SU-DHL-6 (cell line): ENCODE data around the gene PRDM16.

ENCODE experiments used
- H2AFZ ChIP-seq: fragments of 200-600 bp; sonication (generic); 2 replicates; pipeline ENCODE4 v1.6.1; 2014; ENCODE audit warnings: low read depth, mild to moderate bottlenecking, moderate library complexity, mixed read lengths, antibody characterized with exemption, low read length; ENCODE audit not compliant: severe bottlenecking
- H3F3A ChIP-seq: fragments of 200-600 bp; shearing (Covaris generic); 2 replicates; pipeline ENCODE4 v1.6.0; 2016; ENCODE audit warnings: antibody characterized with exemption, mild to moderate bottlenecking; ENCODE audit not compliant: insufficient read depth
- H3K27ac ChIP-seq: fragments of 200-600 bp; sonication (generic); 2 replicates; pipeline ENCODE4 v1.5.1; 2016; ENCODE audit warnings: low read depth, mild to moderate bottlenecking, low read length, moderate library complexity, mixed read lengths
- H3K27me3 ChIP-seq: fragments of 200-600 bp; sonication (generic), shearing (Covaris generic); 2 replicates; pipeline ENCODE4 v1.6.0; 2014; ENCODE audit warnings: mild to moderate bottlenecking, low read length
- H3K36me3 ChIP-seq: fragments of 200-600 bp; sonication (generic); 2 replicates; pipeline ENCODE4 v1.6.1; 2014; ENCODE audit warnings: mild to moderate bottlenecking, low read length, mixed read lengths
- H3K4me2 ChIP-seq: fragments of 300-600, 200-600 bp; shearing (Covaris generic), sonication (generic); 2 replicates; pipeline ENCODE4 v1.6.0; 2014; ENCODE audit warnings: low read length, low read depth, mild to moderate bottlenecking; ENCODE audit not compliant: poor library complexity, severe bottlenecking
- H3K4me3 ChIP-seq: fragments of 200-600 bp; sonication (generic); 2 replicates; pipeline ENCODE4 v1.5.1; 2014; ENCODE audit warnings: antibody characterized with exemption, low read length, mild to moderate bottlenecking, mixed read lengths; ENCODE audit not compliant: insufficient read depth, poor library complexity, severe bottlenecking
- H3K79me2 ChIP-seq: fragments of 200-600 bp; sonication (generic); 2 replicates; pipeline ENCODE4 v1.6.1; 2014; ENCODE audit warnings: mild to moderate bottlenecking, low read length, moderate library complexity; ENCODE audit not compliant: insufficient read depth
- H3K9ac ChIP-seq: fragments of 200-600 bp; sonication (generic); 2 replicates; pipeline ENCODE4 v1.7.0; 2014; ENCODE audit warnings: mild to moderate bottlenecking, low read length
- H3K9me2 ChIP-seq: fragments of 200-600 bp; sonication (generic); replicated peaks from 2 replicates; pipeline ENCODE4 v1.6.1; 2014; ENCODE audit warnings: low read length; ENCODE audit not compliant: insufficient read depth
- H3K9me3 ChIP-seq: fragments of 200-600 bp; sonication (generic); 2 replicates; pipeline ENCODE4 v1.6.1; 2014; ENCODE audit warnings: low read length, mixed read lengths; ENCODE audit not compliant: insufficient read depth
- H4K20me1 ChIP-seq: fragments of 200-600 bp; sonication (generic); 2 replicates; pipeline ENCODE4 v1.6.1; 2014; ENCODE audit warnings: low read depth, mild to moderate bottlenecking, antibody characterized with exemption, low read length, moderate library complexity, mixed read lengths
- EZH2phosphoT487 ChIP-seq: fragments of 200-600 bp; sonication (generic), shearing (Covaris generic); conservative IDR thresholded peaks from 2 replicates; pipeline ENCODE4 v1.6.1; 2018; ENCODE audit warnings: mild to moderate bottlenecking, antibody characterized with exemption, low read length, moderate library complexity, mixed read lengths
- TF ChIP-seq, protein P1 (sequence below): fragments of 200-600 bp; sonication (generic); IDR thresholded peaks from one replicate; pipeline ENCODE4 v1.5.1; 2017; ENCODE audit warnings: antibody characterized with exemption, mild to moderate bottlenecking, low read length, moderate library complexity; ENCODE audit not compliant: insufficient read depth, poor library complexity, severe bottlenecking

The PRDM16 gene

DNA sequence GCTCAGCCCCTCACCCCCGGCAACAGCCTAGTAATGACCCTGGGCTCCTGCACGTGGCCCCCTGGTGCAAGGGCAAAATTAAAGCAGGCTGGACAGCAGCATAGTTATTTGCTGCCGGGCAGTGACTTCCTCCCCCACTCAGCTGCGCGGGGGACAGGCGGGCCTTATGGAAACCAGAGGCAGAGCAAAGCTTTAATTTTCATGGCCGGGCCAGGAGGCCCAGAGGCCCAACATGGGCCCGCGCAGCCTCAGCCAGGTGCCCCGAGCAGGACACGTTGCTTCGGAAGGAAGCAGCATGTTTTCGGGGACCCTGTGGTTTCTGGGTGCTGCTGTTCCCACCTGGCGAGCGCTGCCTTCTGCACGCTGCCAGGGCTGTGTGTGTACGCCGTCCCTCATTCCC lies 295.5 kb downstream of the PRDM16 start:
- Histone ChIP-seq H3K9me2 (no peaks in the 10 kb centered on the region), H3K4me3 (no peak overlapping the region), H3K9me3 (no peaks in the 10 kb centered on the region), H3K27me3 (no peaks in the 10 kb centered on the region), H3K27ac (no peak overlapping the region), H4K20me1 (no peaks in the 10 kb centered on the region), H3F3A (no peaks in the 10 kb centered on the region), H3K9ac (no peak overlapping the region), H3K79me2 (no peaks in the 10 kb centered on the region), H3K4me2 (no peak overlapping the region), H2AFZ (no peak overlapping the region), H3K36me3 (no peaks in the 10 kb centered on the region)
- no peak for TF ChIP-seq EZH2phosphoT487
- TF ChIP-seq, protein P1, sequence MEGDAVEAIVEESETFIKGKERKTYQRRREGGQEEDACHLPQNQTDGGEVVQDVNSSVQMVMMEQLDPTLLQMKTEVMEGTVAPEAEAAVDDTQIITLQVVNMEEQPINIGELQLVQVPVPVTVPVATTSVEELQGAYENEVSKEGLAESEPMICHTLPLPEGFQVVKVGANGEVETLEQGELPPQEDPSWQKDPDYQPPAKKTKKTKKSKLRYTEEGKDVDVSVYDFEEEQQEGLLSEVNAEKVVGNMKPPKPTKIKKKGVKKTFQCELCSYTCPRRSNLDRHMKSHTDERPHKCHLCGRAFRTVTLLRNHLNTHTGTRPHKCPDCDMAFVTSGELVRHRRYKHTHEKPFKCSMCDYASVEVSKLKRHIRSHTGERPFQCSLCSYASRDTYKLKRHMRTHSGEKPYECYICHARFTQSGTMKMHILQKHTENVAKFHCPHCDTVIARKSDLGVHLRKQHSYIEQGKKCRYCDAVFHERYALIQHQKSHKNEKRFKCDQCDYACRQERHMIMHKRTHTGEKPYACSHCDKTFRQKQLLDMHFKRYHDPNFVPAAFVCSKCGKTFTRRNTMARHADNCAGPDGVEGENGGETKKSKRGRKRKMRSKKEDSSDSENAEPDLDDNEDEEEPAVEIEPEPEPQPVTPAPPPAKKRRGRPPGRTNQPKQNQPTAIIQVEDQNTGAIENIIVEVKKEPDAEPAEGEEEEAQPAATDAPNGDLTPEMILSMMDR: no peak

DNA sequence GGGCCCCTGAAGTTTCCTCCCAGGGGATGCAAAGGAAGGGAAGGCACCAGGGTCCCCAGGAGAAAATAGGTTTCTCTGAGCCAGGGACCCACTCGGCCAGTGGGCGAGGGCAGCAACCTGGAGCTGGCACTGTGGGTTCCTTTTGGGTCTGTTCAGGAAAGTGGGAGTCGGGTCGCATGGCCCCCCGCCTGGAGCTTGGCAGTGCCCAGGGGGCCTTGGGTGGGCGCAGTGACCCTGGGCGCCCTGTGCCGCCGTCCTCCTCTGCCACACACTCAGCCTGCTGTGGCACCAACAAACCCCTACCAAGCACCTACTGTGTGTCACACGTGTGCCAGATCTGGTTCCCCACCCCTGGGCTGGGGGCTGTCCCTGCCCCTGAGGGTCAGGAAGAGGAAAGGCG lies 296.0 kb downstream of the PRDM16 start:
- no peak overlapping the region for H3K27ac ChIP-seq
- H4K20me1 ChIP-seq: no peaks in the 10 kb centered on the region
- no peaks in the 10 kb centered on the region for H3K9me3 ChIP-seq
- no peaks in the 10 kb centered on the region for H3K9me2 ChIP-seq
- H3F3A ChIP-seq: no peaks in the 10 kb centered on the region
- H3K4me3 ChIP-seq: no peak overlapping the region
- no peak for TF ChIP-seq EZH2phosphoT487
- TF ChIP-seq, protein P1: no peak
- H3K36me3 ChIP-seq: no peaks in the 10 kb centered on the region
- H3K79me2 ChIP-seq: no peaks in the 10 kb centered on the region
- no peak overlapping the region for H2AFZ ChIP-seq
- H3K4me2 ChIP-seq: no peak overlapping the region
- H3K9ac ChIP-seq: no peak overlapping the region
- no peaks in the 10 kb centered on the region for H3K27me3 ChIP-seq

DNA sequence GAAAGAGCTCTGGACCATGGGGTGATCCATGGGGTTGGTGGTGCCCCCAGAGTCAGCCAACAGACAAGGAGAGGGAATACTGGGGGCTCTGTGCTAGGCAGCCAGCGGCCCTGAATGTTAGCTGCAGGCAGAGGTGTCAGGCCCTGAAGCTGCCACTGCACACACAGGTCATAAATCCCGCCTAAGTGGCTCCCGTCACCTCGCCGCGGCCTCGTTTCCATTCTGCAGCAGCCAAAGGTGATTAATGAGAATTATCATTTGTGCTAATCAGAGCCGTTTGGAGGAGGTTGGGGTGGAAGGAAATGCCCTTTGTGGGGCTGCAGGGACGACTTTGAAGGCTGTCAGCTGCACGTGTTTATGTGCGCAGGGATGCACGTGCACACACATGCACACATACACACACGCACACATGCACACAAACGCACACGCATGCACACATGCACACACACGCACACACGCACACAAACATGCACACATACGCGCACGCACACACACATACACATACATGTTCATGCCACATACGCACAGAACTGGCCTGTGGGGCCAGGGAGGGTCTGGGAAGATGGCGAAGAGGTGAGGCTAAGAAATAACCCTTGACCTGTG lies 296.6 kb downstream of the PRDM16 start:
- H3F3A ChIP-seq: no peaks in the 10 kb centered on the region
- H4K20me1 ChIP-seq: no peaks in the 10 kb centered on the region
- no peak for TF ChIP-seq EZH2phosphoT487
- TF ChIP-seq, protein P1: no peak
- H3K9me3 ChIP-seq: no peaks in the 10 kb centered on the region
- no peaks in the 10 kb centered on the region for H3K9me2 ChIP-seq
- H3K27ac ChIP-seq: no peak overlapping the region
- H3K27me3 ChIP-seq: no peaks in the 10 kb centered on the region
- no peak overlapping the region for H2AFZ ChIP-seq
- no peaks in the 10 kb centered on the region for H3K36me3 ChIP-seq
- no peak overlapping the region for H3K4me2 ChIP-seq
- no peak overlapping the region for H3K9ac ChIP-seq
- no peaks in the 10 kb centered on the region for H3K79me2 ChIP-seq
- H3K4me3 ChIP-seq: no peak overlapping the region
